K562 (cell line): ENCODE results near the gene DSG1. TPM values are rescaled to one million over a fixed set of nuclear protein-coding genes. Genes with fewer than 3 reads are reported as not detected.

Source experiments
- ATAC-seq: fragments of 200-7000 bp; cut with Tn5 transposase; 3 replicates; pipeline ENCODE4 v1.9.1; 2020; ENCODE audit warnings: moderate library complexity
- BruUV-seq: library from RNA; stranded (reverse); fragments of 400-500 nt; replicated peaks from 2 replicates; lab custom pipeline; 2021; lab: Mats Ljungman, UMichigan
- CTCF ChIA-PET: fragments of 300-600 bp; formaldehyde crosslinking; extraction: SDS; loops from one replicate; lab custom pipeline; 2021; ENCODE audit warnings: low intra/inter-chr PET ratio; lab: Yijun Ruan, JAX
- POLR2A ChIA-PET: fragments of 300-600, 350-650 bp; sonication (Branson Sonifier 250); formaldehyde crosslinking; extraction: SDS; loops from one replicate; lab custom pipeline; 2021; ENCODE audit warnings: antibody characterized with exemption, inconsistent platforms; lab: Yijun Ruan, JAX
- DNase-seq, 4 experiments: peaks; one replicate each; pipeline versions ENCODE4 v3.0.0 to v3.0.0-alpha.2; 2011 to 2018; ENCODE audit warnings: low spot score in 3 of 4, mixed read lengths in 3 of 4; ENCODE audit errors: extremely low read depth in 1 of 4
- FAIRE-seq: peaks from 2 replicates; lab custom pipeline; 2011; peaks lifted over from hg19 to GRCh38; lab: Jason Lieb, UNC
- H2AFZ ChIP-seq: 2 replicates; pipeline ENCODE4 v1.6.0; 2011; ENCODE audit warnings: low read depth, low read length, control low read depth, inconsistent platforms
- H3K27ac ChIP-seq: fragments of 200-600 bp; 3 replicates; pipeline ENCODE4 v1.8.0; 2011; ENCODE audit warnings: low read depth, mild to moderate bottlenecking, control low read depth, inconsistent platforms, low read length, moderate library complexity, mixed read lengths; ENCODE audit errors: extremely low read depth
- H3K27me3 ChIP-seq, 2 experiments: fragments of 300-600 bp in 1 of 2; 2 replicates in 1 of 2; 3 replicates in 1 of 2; pipeline versions ENCODE4 v1.6.0 to v1.8.0; 2011; ENCODE audit warnings: inconsistent platforms in 2 of 2, low read length in 2 of 2, mild to moderate bottlenecking in 1 of 2, mixed read lengths in 1 of 2, moderate library complexity in 1 of 2; ENCODE audit not compliant: control insufficient read depth in 2 of 2, insufficient read depth in 2 of 2
- H3K36me3 ChIP-seq: fragments of 300-600 bp; 3 replicates; pipeline ENCODE4 v1.8.0; 2011; ENCODE audit warnings: mild to moderate bottlenecking, low read length, inconsistent platforms; ENCODE audit not compliant: control insufficient read depth, insufficient read depth
- H3K4me1 ChIP-seq, 2 experiments: fragments of 200-600 bp in 1 of 2; replicated peaks in 1 of 2; 2 replicates in 1 of 2; 3 replicates in 1 of 2; pipeline versions ENCODE4 v1.5.1 to v1.8.0; 2011; ENCODE audit warnings: inconsistent platforms in 2 of 2, low read length in 2 of 2, mild to moderate bottlenecking in 1 of 2, mixed read lengths in 1 of 2, moderate library complexity in 1 of 2; ENCODE audit not compliant: control insufficient read depth in 2 of 2, insufficient read depth in 2 of 2
- H3K4me2 ChIP-seq: 2 replicates; pipeline ENCODE4 v1.6.1; 2011; ENCODE audit warnings: low read length, control low read depth, inconsistent platforms, mixed read lengths; ENCODE audit not compliant: insufficient read depth
- H3K4me3 ChIP-seq: fragments of 200-600 bp; sonication (generic), shearing (Covaris generic); 2 replicates; pipeline ENCODE4 v1.5.1; 2016; ENCODE audit warnings: control low read depth, inconsistent platforms
- H3K79me2 ChIP-seq: fragments of 200-600 bp; 3 replicates; pipeline ENCODE4 v1.8.0; 2011; ENCODE audit warnings: low read length, inconsistent platforms; ENCODE audit not compliant: control insufficient read depth, insufficient read depth
- H3K9ac ChIP-seq, 2 experiments: 2 replicates each; pipeline versions ENCODE4 v1.6.0 to v1.6.1; 2011; ENCODE audit warnings: low read depth in 2 of 2, low read length in 2 of 2, control low read depth in 1 of 2, inconsistent platforms in 1 of 2, mild to moderate bottlenecking in 1 of 2, mixed read lengths in 1 of 2; ENCODE audit not compliant: insufficient read depth in 1 of 2
- H3K9me1 ChIP-seq: one replicate; pipeline ENCODE4 v1.6.0; 2011; ENCODE audit warnings: inconsistent platforms, mild to moderate bottlenecking, low read length, moderate library complexity; ENCODE audit not compliant: control insufficient read depth, insufficient read depth
- H3K9me3 ChIP-seq: replicated peaks from 2 replicates; pipeline ENCODE4 v1.5.1; 2011; ENCODE audit warnings: low read depth, low read length, inconsistent platforms; ENCODE audit not compliant: control insufficient read depth, insufficient read depth
- H4K20me1 ChIP-seq: replicated peaks from 2 replicates; pipeline ENCODE4 v1.6.1; 2011; ENCODE audit warnings: low read length, inconsistent platforms, mixed read lengths; ENCODE audit not compliant: control insufficient read depth, insufficient read depth
- CBX8 ChIP-seq: fragments of 200-600 bp; sonication (generic); IDR thresholded peaks from 2 replicates; pipeline ENCODE4 v1.6.1; 2012; ENCODE audit warnings: borderline replicate concordance, mixed run types, low read depth, mild to moderate bottlenecking, moderate library complexity, mixed read lengths, low read length, control low read depth, inconsistent platforms; ENCODE audit not compliant: poor library complexity, severe bottlenecking; ENCODE audit errors: extremely low read depth
- CTCFL ChIP-seq: IDR thresholded peaks from 2 replicates; pipeline ENCODE4 v1.6.1; 2011; ENCODE audit warnings: borderline replicate concordance, low read depth, mild to moderate bottlenecking, moderate library complexity, low read length; ENCODE audit not compliant: insufficient read depth, poor library complexity, severe bottlenecking
- ETV5 ChIP-seq: sonication (generic); formaldehyde crosslinking; IDR thresholded peaks from 2 replicates; pipeline ENCODE4 v1.4.0; 2020; ENCODE audit warnings: low read depth, mild to moderate bottlenecking, missing genetic modification reagents
- ETV6 ChIP-seq, 3 experiments: fragments of 150-350 bp in 1 of 3; sonication (generic) in 1 of 3; formaldehyde crosslinking in 1 of 3; IDR thresholded peaks; 2 replicates each; pipeline versions ENCODE4 v1.6.1 to v1.8.0; 2014 to 2022; ENCODE audit warnings: borderline replicate concordance in 2 of 3, low read depth in 2 of 3, antibody characterized with exemption in 1 of 3, low read length in 1 of 3, mild to moderate bottlenecking in 1 of 3, missing genetic modification reagents in 1 of 3
- HINFP ChIP-seq: fragments of 450-650 bp; conservative IDR thresholded peaks from 2 replicates; pipeline ENCODE4 v1.6.1; 2016; ENCODE audit warnings: missing genetic modification characterization, low read depth, mild to moderate bottlenecking, control low read depth, missing compliant biosample characterization
- HLTF ChIP-seq: fragments of 450-650 bp; IDR thresholded peaks from 2 replicates; pipeline ENCODE4 v1.6.1; 2016
- HMG20A ChIP-seq: fragments of 450-650 bp; formaldehyde crosslinking; conservative IDR thresholded peaks from 2 replicates; pipeline ENCODE4 v1.4.0; 2020; ENCODE audit warnings: mild to moderate bottlenecking, mixed read lengths
- NR2C2 ChIP-seq, 2 experiments: fragments of 200-800 bp in 1 of 2; sonication (Bioruptor generic) in 1 of 2; sonication (generic) in 1 of 2; formaldehyde crosslinking in 1 of 2; IDR thresholded peaks; 2 replicates each; pipeline versions ENCODE4 v1.6.1 to v1.8.0; 2016 to 2022; ENCODE audit warnings: mild to moderate bottlenecking in 1 of 2, missing compliant biosample characterization in 1 of 2, missing genetic modification characterization in 1 of 2, missing genetic modification reagents in 1 of 2
- NR4A1 ChIP-seq, 2 experiments: fragments of 250-450 bp in 1 of 2; fragments of 450-650 bp in 1 of 2; sonication (Bioruptor Pico) in 1 of 2; IDR thresholded peaks; 2 replicates each; pipeline versions ENCODE4 v1.4.0 to v1.6.1; 2016 to 2020; ENCODE audit warnings: mild to moderate bottlenecking in 2 of 2, missing compliant biosample characterization in 1 of 2, missing genetic modification characterization in 1 of 2, moderate library complexity in 1 of 2
- PURB ChIP-seq: sonication (generic); formaldehyde crosslinking; IDR thresholded peaks from 2 replicates; pipeline ENCODE4 v1.9.0; 2021; ENCODE audit warnings: low read depth, mild to moderate bottlenecking, missing genetic modification reagents
- RAD21 ChIP-seq, 2 experiments: fragments of 250-450 bp in 1 of 2; fragments of 450-650 bp in 1 of 2; sonication (Bioruptor Pico) in 1 of 2; formaldehyde crosslinking in 1 of 2; IDR thresholded peaks in 1 of 2; conservative IDR thresholded peaks in 1 of 2; 2 replicates each; pipeline versions ENCODE4 v1.4.0 to v1.8.0; 2020 to 2022; ENCODE audit warnings: mild to moderate bottlenecking in 2 of 2, moderate library complexity in 1 of 2
- SMARCA4 ChIP-seq: fragments of 450-650 bp; IDR thresholded peaks from 2 replicates; pipeline ENCODE4 v1.6.1; 2016
- SMC3 ChIP-seq: conservative IDR thresholded peaks from 2 replicates; pipeline ENCODE4 v1.6.1; 2011; ENCODE audit warnings: low read depth, low read length, improper control_type of control experiment; ENCODE audit not compliant: insufficient read depth
- ZNF133 ChIP-seq: fragments of 250-450 bp; sonication (Bioruptor Pico); IDR thresholded peaks from 2 replicates; pipeline ENCODE4 v1.4.0; 2020; ENCODE audit warnings: mild to moderate bottlenecking
- ZNF274 ChIP-seq: IDR thresholded peaks from 2 replicates; pipeline ENCODE4 v1.6.1; 2011; ENCODE audit warnings: low read depth, mild to moderate bottlenecking, low read length, moderate library complexity, borderline replicate concordance
- WGBS: fragments of 100-300 bp; shearing (Covaris generic); methylation state at CpG from one replicate; pipeline ENCODE4 v1.1.6; 2016; ENCODE audit warnings: low coverage, mixed read lengths; ENCODE audit not compliant: insufficient coverage; ENCODE audit errors: missing lambda C conversion rate; 5-methylcytosine and 5-hydroxymethylcytosine counted together
- in situ Hi-C: fragments of 300-500 bp; cut with MboI; formaldehyde crosslinking; loops from 4 replicates; pipeline ENCODE4 v1.15.0; 2018; ENCODE audit warnings: inconsistent platforms, mixed read lengths
- intact Hi-C: fragments of 100-400 bp; cut with micrococcal nuclease; formaldehyde crosslinking; loops from 2 replicates; pipeline ENCODE4 v1.14.2; 2022
- polyA plus RNA-seq, 8 experiments: library from polyadenylated mRNA; depleted of rRNA in 4 of 8; stranded (reverse) in 5 of 8; unstranded in 3 of 8; fragments of >200 nt; fragmentation: Nextera tagmentation in 2 of 8; fragmentation: Illumina TruSeq in 1 of 8; extraction: Ambion mirVana in 2 of 8; extraction: Trizol in 1 of 8; gene quantifications; 2 replicates each; pipeline versions ENCODE4 v1.2.1 to v1.2.3, GENCODE V29; 2011 to 2014; ENCODE audit warnings: inconsistent platforms in 1 of 8, missing spikeins in 1 of 8
- total RNA-seq, 7 experiments: library from RNA; depleted of rRNA in 6 of 7; stranded (reverse); fragments of >200 nt in 6 of 7; fragmentation: Illumina TruSeq in 2 of 7; extraction: Trizol in 2 of 7; gene quantifications; 2 replicates each; pipeline versions ENCODE4 v1.2.1 to v1.2.3, GENCODE V29; 2011 to 2021; ENCODE audit warnings: low replicate concordance in 1 of 7

DSG1 gene
- total and polyA plus RNA-seq, 9 of the 15 experiments (the other 6 are each of a cell fraction or from before 2014, with no cell fraction given) = 0.03 to 0.26 (median 0.15) TPM; not detected in 1

- TF ChIP-seq ZNF274 = no peak
- TF ChIP-seq CBX8 = no peak
- no peak for TF ChIP-seq CTCFL
- TF ChIP-seq HMG20A (CRISPR knock-in tag) = no peak
- no peak for TF ChIP-seq RAD21 (CRISPR knock-in tag; conservative IDR thresholded peaks at IDR 0.05 in 1 of 2, IDR thresholded peaks at IDR 0.05 in 1 of 2)
- no peak for TF ChIP-seq SMC3
Measured at GRCh38 chr18:31325051-31325450, 7.1 kb downstream of the DSG1 start (continued).

- Histone ChIP-seq H2AFZ (no peak overlapping the region), H3K27ac (no peak overlapping the region), H3K79me2 (no peaks in the 10 kb centered on the region), H3K9ac (no peak overlapping the region), H3K27me3 (no peaks in the 10 kb centered on the region), H3K9me3 (no peaks in the 10 kb centered on the region), H4K20me1 (no peaks in the 10 kb centered on the region), H3K9me1 (no peaks in the 10 kb centered on the region), H3K4me2 (no peak overlapping the region), H3K4me3 (no peak overlapping the region), H3K36me3 (no peaks in the 10 kb centered on the region), H3K4me1 (no peaks in the 10 kb centered on the region)
- ChIA-PET POLR2A (interaction anchor here (1.2 kb wide), 1 partner anchor 13 kb away, joined by 5 read pairs; no protein-coding TSS in a partner anchor), CTCF (no interaction called here)
- ATAC-seq (no peak), FAIRE-seq (no peak), DNase-seq (no peak)
- BruUV-seq = no TSS peak
- in situ Hi-C loops (no loop called here), intact Hi-C loops (no loop called here)
- WGBS = 2% methylated on average over 7 of the region's 7 CpGs
- no peak for TF ChIP-seq ETV6 (IDR thresholded peaks at IDR 0.05; ENCODE audit: borderline replicate concordance in 1 of 2, low read depth in 2 of 2, low read length in 1 of 2)
- no peak for TF ChIP-seq ETV6 (CRISPR knock-in tag; IDR thresholded peaks at IDR 0.05; ENCODE audit: borderline replicate concordance)
- TF ChIP-seq ZNF133 (CRISPR knock-in tag) = no peak
- TF ChIP-seq SMARCA4 = no peak
- TF ChIP-seq NR4A1 (CRISPR knock-in tag; IDR thresholded peaks at IDR 0.05) = no peak
- TF ChIP-seq NR4A1 (tag; IDR thresholded peaks at IDR 0.05) = no peak
- no peak for TF ChIP-seq HINFP (tag)
- TF ChIP-seq PURB (CRISPR knock-in tag) = no peak
- TF ChIP-seq HLTF = no peak
- no peak for TF ChIP-seq NR2C2 (CRISPR knock-in tag; IDR thresholded peaks at IDR 0.05)
- TF ChIP-seq NR2C2 (tag; IDR thresholded peaks at IDR 0.05) = no peak
- TF ChIP-seq ETV5 = no peak
Measured at GRCh38 chr18:31329787-31330438, 12.0 kb downstream of the DSG1 start.
